ENCODE measurements around the gene PASK.

The PASK gene

GRCh38 chr2:241126771-241127202 lies 22.5 kb downstream of the PASK start:
- no peak for DNase-seq (ENCODE audit: low read depth, low spot score)

GRCh38 chr2:241126201-241126611 lies 23.1 kb downstream of the PASK start:
- no peak for DNase-seq (ENCODE audit: low read depth, low spot score)

DNA sequence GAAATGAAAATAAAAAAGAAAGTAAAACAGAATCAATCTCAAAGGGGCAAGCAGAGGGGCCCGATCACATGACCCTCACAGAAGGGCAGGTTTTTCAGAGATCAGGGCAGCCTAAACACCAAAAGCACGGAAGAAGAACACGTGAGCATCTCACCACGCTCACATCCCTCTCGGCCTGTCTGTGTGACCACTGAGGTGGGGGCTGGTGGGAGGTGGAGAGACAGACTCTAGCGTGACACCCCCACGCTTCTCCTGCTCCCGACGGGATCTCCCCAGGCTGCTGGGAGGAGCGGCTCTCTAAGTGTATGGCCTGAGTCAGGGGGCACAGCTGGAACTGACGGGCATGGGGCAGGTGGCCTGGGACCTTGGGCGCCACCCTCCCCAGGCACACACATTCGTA lies 23.6 kb downstream of the PASK start:
- DNase-seq (ENCODE audit: low read depth, low spot score), result no peak

- DNase-seq (ENCODE audit: low read depth, low spot score), result no peak
These were observed 25.3 kb downstream of the PASK start for GRCh38 chr2:241123816-241124536.

DNA sequence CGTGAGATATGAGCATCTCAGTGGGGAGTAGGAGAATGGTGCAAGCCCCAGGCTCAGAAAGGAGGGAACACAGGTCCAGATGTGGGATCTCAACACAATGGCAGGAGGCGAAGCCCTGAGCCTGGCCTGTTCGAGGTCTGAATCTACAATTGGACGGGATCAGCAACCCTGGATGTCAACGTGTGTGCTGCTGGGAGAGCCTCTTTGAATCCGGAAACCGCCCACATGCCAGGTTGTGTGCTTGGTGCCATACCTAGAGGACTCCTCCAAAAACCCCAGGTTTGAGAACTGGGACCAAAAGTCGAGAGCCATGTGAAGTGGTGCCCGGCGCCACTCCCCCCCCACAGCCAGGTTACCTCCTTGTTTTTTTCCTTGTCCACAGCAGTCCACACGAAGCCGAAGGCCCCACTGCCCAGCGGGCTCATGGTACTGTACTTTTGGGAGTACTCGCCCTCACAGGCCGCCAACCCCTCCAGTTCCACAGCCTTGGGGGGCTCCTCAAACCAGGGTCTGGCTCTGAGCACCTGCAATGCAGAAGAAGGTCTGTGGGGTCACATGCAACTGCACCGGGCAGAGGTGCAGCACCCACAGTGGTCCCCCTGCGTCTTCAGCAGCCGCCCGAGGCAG lies 26.8 kb downstream of the PASK start:
- no peak for DNase-seq (ENCODE audit: low read depth, low spot score)

DNA sequence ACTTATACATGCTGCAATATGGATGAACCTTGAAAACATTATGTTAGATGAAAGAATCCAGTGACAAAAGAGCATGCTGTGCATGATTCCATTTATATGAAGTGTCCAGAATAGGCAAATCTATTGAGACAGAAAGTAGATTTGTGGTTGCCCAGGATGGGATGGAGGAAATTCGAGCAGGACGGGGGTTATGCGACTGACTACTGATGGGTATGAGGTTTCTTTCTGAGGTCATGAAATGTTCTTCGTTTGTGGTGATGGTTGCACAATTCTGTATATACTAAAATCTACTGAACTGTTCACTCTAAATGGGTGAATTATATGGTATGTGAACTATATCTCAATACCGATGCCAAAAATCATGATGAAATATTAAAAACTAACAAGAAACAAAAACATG lies 28.3 kb downstream of the PASK start:
- no peak for DNase-seq (ENCODE audit: low read depth, low spot score)

DNA sequence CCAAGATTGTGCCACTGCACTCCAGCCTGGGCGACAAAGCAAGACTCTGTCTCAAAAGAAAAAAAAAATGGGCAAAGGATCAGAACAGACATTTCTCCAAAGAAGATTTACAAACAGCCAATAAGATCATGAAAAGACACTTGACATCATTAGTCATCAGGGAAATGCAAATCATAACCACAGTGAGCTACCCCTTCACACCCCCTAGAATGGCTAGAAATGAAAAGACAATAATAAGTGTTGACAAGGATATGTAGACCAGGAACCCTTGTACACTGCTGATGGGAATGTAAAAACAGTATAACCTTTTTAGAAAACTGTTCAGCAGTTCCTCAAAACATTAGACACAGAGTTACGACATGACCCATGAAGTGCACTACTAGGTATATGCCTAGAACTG lies 28.8 kb downstream of the PASK start:
- no peak for DNase-seq (ENCODE audit: low read depth, low spot score)

- DNase-seq (ENCODE audit: low read depth, low spot score), result no peak
These were observed 30.4 kb downstream of the PASK start for GRCh38 chr2:241118737-241119505.

DNA sequence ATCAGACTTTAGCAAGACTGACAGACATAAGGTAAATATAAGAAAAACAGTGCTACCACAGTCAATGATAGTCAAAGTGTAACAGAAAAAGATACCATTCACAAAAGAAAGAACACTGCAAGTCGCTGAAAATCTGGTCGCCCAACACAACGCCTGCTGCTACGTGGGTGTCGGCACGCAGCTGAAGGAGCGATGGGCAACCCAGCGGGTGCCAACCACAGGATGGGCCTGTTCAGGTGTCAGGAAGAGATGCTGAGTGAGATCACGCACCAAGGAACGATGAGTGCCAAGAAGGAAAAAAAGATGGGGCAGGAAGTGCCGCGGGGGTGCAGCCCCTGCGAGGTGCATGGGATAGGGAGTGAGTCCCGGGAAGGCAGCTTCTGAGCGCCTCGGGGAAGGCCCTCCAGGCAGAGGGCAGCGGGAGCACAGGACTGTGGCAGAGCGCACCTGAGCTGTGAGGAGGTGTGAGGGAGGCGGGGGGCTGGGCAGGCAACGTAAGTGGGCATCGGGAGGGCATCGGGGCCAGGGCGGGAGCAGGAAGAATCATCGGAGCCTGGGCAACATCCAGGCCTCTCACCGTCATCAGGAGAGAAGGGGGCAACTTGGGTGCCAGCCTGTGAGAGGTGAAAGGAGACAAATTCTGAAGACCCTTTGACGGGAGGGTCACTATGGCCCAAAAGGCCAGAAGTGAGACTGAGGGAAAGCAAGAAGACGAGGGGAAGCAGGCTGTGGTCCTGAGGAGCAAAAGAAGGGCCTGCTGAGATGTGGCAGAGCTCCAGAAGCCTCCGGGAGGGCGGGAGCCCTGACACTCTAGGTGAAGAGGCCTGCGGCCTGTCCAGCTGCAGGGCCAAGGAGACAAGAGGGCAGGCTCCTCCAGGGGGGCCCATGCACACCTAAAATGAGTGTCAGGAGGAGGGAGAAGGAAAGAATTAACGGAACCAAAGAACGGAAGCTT lies 32.4 kb downstream of the PASK start:
- DNase-seq (ENCODE audit: low read depth, low spot score), result no peak

DNA sequence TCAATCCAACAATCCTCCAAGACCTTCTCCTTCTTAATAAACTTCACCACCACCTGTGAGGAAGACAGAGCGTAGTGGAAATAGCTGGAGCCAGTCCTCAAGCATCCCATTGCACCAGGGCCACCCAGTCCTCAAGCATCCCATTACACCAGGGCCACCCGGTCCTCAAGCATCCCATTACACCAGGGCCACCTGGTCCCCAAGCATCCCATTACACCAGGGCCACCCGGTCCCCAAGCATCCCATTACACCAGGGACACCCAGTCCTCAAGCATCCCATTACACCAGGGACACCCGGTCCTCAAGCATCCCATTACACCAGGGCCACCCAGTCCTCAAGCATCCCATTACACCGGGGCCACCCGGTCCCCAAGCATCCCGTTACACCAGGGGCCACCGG lies 33.9 kb downstream of the PASK start:
- no peak for DNase-seq (ENCODE audit: low read depth, low spot score)

- DNase-seq (ENCODE audit: low read depth, low spot score), result no peak
These were observed 34.4 kb downstream of the PASK start for GRCh38 chr2:241114836-241115235.

DNA sequence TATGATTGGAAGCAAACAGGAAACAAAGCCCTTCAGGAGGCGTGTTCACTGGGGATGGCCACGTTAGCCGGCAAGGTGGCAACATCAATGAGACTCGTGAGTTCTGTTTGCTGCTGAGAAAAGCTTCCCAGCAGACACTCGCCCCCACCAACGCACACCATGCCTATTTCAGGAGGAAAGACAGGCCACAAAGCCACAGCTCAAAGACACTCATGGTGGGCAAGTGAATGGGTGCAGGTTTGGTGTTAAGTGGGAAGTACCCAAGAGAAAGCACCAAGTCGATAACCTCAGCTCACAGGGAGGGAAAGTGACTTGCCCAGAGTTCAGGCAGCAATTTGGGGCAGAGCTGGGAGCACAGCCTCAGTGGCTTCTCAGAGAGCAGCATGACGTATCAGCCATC lies 36.7 kb downstream of the PASK start:
- DNase-seq (ENCODE audit: low read depth, low spot score), result no peak

- no peak for DNase-seq (ENCODE audit: low read depth, low spot score)
These were observed 37.2 kb downstream of the PASK start for GRCh38 chr2:241112046-241112445.

GRCh38 chr2:241111440-241111805 lies 37.8 kb downstream of the PASK start:
- DNase-seq (ENCODE audit: low read depth, low spot score), result no peak

GRCh38 chr2:241110607-241111439 lies 38.4 kb downstream of the PASK start:
- DNase-seq (ENCODE audit: low read depth, low spot score), result no peak

DNA sequence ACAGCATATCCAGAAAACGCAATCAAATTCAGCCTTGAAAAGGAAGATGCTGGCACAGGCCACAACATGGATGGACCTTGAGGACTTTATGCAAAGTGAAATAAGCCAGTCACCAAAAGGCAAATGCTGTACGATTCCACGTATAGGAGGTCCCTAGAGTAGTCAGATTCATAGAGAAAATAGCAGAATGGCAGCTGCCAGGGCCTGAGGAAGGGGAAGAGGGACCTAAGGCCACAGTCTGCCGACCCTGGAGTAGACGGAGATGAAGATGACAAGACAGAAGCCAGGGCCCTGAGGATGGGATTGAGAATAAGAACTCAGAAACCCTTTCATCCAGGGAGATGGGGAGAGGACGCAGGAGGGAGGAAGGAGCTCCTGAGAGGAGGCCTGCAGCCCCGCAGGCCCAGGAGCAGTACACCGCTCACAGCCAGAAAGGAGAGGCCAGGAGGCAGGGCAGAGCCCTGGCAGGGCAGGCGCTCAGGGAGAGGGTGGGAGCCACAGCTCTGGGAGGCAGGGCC lies 39.1 kb downstream of the PASK start:
- DNase-seq (ENCODE audit: low read depth, low spot score), result no peak

DNA sequence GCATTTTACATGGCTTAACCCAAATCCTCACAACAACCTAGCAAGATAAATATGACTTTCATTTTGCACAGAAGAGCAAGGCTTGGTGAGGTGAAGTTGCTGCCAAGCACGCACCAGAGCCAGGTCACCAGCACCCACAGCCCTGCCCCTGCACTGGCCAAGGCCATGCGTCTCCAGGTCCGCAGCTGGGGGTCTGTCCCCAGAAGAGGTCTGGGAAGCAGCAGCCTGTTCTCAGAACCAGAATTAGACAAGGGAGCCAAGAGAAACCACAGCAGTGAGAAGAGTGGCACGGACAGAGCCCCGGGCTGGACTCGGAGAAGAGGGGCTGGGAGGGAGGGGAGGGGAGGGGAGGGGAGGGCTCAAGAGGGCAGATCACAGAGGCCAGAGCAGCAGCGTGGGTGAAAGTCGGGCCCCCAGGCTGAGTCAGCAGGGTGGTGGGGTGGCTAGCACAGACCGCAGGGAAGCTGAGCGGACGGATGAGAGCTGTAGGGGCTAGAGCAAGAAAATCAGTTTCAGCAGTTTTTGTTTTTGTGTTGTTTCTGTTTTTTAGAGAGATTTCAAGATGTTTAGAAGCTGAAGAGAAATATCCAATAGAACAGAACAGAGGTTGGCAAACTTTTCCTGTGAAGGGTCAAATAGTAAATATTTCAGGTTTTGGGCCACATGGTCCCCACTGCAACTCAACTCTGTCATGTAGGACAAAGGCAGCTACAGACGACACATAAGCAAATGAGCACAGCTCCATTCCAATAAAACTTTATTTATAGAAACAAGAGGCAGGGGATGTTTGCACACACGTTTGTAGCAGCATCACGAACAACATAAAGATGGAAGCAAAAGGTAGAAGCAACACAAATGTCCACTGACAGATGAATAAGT lies 39.8 kb downstream of the PASK start:
- no peak for DNase-seq (ENCODE audit: low read depth, low spot score)

DNA sequence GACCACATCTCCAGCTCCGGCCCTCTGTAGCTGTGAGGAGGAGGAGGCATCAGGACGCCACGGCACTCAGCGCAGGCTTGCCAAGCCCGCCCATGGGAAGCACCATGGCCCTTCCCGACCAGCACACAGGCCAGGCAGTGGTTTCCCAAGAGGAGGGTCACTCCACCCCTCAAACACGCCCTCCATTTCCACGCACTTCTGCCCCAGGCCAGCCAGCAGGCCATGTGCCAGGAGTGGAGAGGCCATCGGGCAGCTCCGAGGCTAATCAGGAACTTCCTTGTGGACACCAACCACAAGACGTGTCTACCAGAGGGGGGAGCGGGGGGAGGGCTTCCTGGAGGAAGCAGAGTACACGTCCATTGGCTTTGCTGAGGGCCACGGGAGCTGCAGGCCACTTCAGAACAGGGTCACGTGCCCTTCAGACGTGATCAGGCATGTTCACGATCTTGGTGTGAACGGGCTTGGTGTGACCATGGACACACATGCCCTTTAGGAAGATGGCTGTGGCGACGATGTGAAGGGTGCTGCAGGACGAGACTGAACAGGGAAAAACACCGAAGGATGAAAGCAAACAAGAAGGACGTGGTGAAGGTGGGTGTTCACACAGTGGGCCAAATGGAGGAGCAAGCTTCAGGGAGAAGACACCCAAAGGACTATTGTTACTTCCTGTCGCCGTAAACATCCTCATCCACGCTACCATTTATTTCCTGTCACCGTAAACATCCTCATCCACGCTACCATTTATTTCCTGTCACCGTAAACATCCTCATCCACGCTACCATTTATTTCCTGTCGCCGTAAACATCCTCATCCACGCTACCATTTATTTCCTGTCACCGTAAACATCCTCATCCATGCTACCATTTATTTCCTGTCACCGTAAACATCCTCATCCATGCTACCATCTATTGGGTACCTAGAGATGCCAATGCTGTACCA lies 40.7 kb downstream of the PASK start:
- DNase-seq (ENCODE audit: low read depth, low spot score), result no peak

Measured in smooth muscle cell of the brain vasculature (primary cell).